OCI-LY3 (cell line): ENCODE data around the gene DCAF12.

ENCODE experiments used
- EZH2phosphoT487 ChIP-seq: fragments of 200-600 bp; shearing (Covaris generic); IDR thresholded peaks from 2 replicates; pipeline ENCODE4 v1.6.1; 2018; ENCODE audit warnings: antibody characterized with exemption, mixed run types, low read depth
- TF ChIP-seq, protein P1 (sequence below): fragments of 200-600, 300-600 bp; sonication (generic); IDR thresholded peaks from 2 replicates; pipeline ENCODE4 v1.5.1; 2014; ENCODE audit warnings: antibody characterized with exemption, low read length, low read depth

DNA sequence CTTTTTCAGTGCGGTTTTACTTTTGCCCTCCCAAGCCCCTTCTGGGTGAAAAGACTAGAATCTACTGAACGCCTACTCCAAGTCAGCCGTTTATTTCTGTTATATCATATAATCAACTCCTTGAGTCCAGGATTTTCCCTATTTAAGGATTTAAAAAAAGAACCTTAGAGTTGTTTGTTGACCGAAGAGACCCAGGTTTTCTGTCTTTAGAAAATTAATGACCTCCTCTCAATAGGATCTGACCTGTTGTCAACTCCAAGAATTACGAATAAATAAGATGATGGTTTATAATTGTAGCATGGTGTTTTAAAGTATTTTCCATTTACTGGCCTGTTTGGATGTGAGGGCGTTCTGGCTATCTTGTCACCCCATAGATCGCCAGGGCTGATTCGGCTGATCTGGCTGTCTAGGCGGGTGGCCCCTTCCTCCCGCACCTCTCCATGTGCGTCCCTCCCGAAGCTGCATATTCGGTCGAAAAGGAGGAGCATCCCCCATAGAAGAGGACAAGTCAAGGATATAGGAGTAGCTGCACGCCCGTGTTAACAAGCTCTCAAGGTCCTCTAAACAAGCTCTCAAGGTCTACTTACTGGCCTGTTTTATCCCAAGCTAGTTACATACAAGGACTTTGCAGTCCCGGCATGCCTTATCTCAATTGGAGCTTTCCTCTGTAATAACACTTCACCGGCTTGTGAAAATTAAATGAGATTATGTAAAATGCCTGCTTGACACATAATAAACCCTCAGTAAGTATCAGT is 76.7 kb downstream of the DCAF12 start:
- TF ChIP-seq EZH2phosphoT487, result no peak
- TF ChIP-seq, protein P1, sequence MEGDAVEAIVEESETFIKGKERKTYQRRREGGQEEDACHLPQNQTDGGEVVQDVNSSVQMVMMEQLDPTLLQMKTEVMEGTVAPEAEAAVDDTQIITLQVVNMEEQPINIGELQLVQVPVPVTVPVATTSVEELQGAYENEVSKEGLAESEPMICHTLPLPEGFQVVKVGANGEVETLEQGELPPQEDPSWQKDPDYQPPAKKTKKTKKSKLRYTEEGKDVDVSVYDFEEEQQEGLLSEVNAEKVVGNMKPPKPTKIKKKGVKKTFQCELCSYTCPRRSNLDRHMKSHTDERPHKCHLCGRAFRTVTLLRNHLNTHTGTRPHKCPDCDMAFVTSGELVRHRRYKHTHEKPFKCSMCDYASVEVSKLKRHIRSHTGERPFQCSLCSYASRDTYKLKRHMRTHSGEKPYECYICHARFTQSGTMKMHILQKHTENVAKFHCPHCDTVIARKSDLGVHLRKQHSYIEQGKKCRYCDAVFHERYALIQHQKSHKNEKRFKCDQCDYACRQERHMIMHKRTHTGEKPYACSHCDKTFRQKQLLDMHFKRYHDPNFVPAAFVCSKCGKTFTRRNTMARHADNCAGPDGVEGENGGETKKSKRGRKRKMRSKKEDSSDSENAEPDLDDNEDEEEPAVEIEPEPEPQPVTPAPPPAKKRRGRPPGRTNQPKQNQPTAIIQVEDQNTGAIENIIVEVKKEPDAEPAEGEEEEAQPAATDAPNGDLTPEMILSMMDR, result no peak
